IMR-90 (cell line): ENCODE data around the gene WDR46. TPM values are rescaled to one million over a fixed set of nuclear protein-coding genes. Genes with fewer than 3 reads are reported as not detected.

Source experiments
- ATAC-seq: fragments of 200-7000 bp; cut with Tn5 transposase; 2 replicates; pipeline ENCODE4 v1.9.1; 2020; ENCODE audit warnings: low read depth, mild to moderate bottlenecking, moderate library complexity
- BruUV-seq: library from RNA; stranded (reverse); fragments of 400-500 nt; replicated peaks from 2 replicates; lab custom pipeline; 2021; lab: Mats Ljungman, UMichigan
- CTCF ChIA-PET: fragments of 300-600 bp; formaldehyde crosslinking; extraction: SDS; loops from one replicate; lab custom pipeline; 2021; ENCODE audit warnings: antibody characterized with exemption; lab: Yijun Ruan, JAX
- POLR2A ChIA-PET: fragments of 300-600 bp; sonication (Branson Sonifier 250); formaldehyde crosslinking; loops from one replicate; lab custom pipeline; 2022; ENCODE audit warnings: antibody characterized with exemption; ENCODE audit not compliant: unreplicated experiment; lab: Charles Lee
- DNase-seq: peaks from one replicate; pipeline ENCODE4 v3.0.0; 2013
- H2AFZ ChIP-seq: replicated peaks from 2 replicates; pipeline ENCODE3; 2013; ENCODE audit warnings: low read length, mild to moderate bottlenecking; ENCODE audit not compliant: poor library complexity
- H2AK5ac ChIP-seq: 2 replicates; pipeline ENCODE4 v1.6.1; 2013; ENCODE audit warnings: low read depth, low read length, inconsistent platforms
- H2AK9ac ChIP-seq: replicated peaks from 2 replicates; pipeline ENCODE3; 2013; ENCODE audit warnings: mild to moderate bottlenecking, low read depth, low read length, moderate library complexity; ENCODE audit not compliant: poor library complexity
- H2BK120ac ChIP-seq: 2 replicates; pipeline ENCODE4 v1.6.1; 2013; ENCODE audit warnings: low read depth, low read length, inconsistent platforms
- H2BK15ac ChIP-seq: 3 replicates; pipeline ENCODE4 v1.6.1; 2013; ENCODE audit warnings: low read depth, low read length, inconsistent platforms
- H2BK20ac ChIP-seq: 2 replicates; pipeline ENCODE4 v1.6.1; 2013; ENCODE audit warnings: low read depth, mild to moderate bottlenecking, inconsistent platforms, low read length, moderate library complexity
- H2BK5ac ChIP-seq: 2 replicates; pipeline ENCODE4 v1.6.1; 2013; ENCODE audit warnings: mild to moderate bottlenecking, low read depth, low read length, inconsistent platforms; ENCODE audit not compliant: poor library complexity, severe bottlenecking
- H3K14ac ChIP-seq: replicated peaks from 2 replicates; pipeline ENCODE4 v1.6.1; 2013; ENCODE audit warnings: low read depth, low read length, inconsistent platforms
- H3K18ac ChIP-seq: 2 replicates; pipeline ENCODE4 v1.6.1; 2013; ENCODE audit warnings: low read depth, low read length, control low read depth
- H3K23ac ChIP-seq: 2 replicates; pipeline ENCODE4 v1.6.1; 2013; ENCODE audit warnings: low read depth, low read length, inconsistent platforms
- H3K27ac ChIP-seq: 2 replicates; pipeline ENCODE4 v1.5.1; 2013; ENCODE audit warnings: mild to moderate bottlenecking, control low read depth, low read length; ENCODE audit not compliant: insufficient read depth
- H3K27me3 ChIP-seq: 2 replicates; pipeline ENCODE4 v1.6.1; 2013; ENCODE audit warnings: low read length; ENCODE audit not compliant: control insufficient read depth, insufficient read depth
- H3K36me3 ChIP-seq: 2 replicates; pipeline ENCODE4 v1.6.1; 2013; ENCODE audit warnings: low read length, mixed read lengths; ENCODE audit not compliant: control insufficient read depth, insufficient read depth
- H3K4ac ChIP-seq: 2 replicates; pipeline ENCODE4 v1.6.1; 2013; ENCODE audit warnings: low read depth, low read length, inconsistent platforms
- H3K4me1 ChIP-seq: 2 replicates; pipeline ENCODE4 v1.6.1; 2013; ENCODE audit warnings: low read length, mixed read lengths; ENCODE audit not compliant: control insufficient read depth, insufficient read depth
- H3K4me2 ChIP-seq: 2 replicates; pipeline ENCODE4 v1.6.1; 2013; ENCODE audit warnings: low read depth, mild to moderate bottlenecking, control low read depth, low read length, moderate library complexity
- H3K4me3 ChIP-seq: 2 replicates; pipeline ENCODE4 v1.5.1; 2013; ENCODE audit warnings: low read depth, mild to moderate bottlenecking, control low read depth, low read length, moderate library complexity; ENCODE audit not compliant: insufficient read depth
- H3K56ac ChIP-seq: 2 replicates; pipeline ENCODE4 v1.6.1; 2013; ENCODE audit warnings: low read length, inconsistent platforms; ENCODE audit not compliant: insufficient read depth; ENCODE audit errors: extremely low read depth
- H3K79me1 ChIP-seq, 2 experiments: 2 replicates each; pipeline ENCODE4 v1.6.1; 2013; ENCODE audit warnings: low read length in 2 of 2, inconsistent platforms in 1 of 2, low read depth in 1 of 2
- H3K9ac ChIP-seq: 2 replicates; pipeline ENCODE4 v1.6.1; 2013; ENCODE audit warnings: low read depth, low read length, control low read depth
- H3K9me1 ChIP-seq: 2 replicates; pipeline ENCODE4 v1.6.1; 2013; ENCODE audit warnings: low read length, inconsistent platforms; ENCODE audit not compliant: insufficient read depth
- H3K9me3 ChIP-seq: 2 replicates; pipeline ENCODE4 v1.6.1; 2013; ENCODE audit warnings: low read length; ENCODE audit not compliant: control insufficient read depth, insufficient read depth
- H4K20me1 ChIP-seq: 2 replicates; pipeline ENCODE4 v1.6.1; 2013; ENCODE audit warnings: low read length, inconsistent platforms; ENCODE audit not compliant: insufficient read depth
- H4K5ac ChIP-seq: 2 replicates; pipeline ENCODE4 v1.6.1; 2013; ENCODE audit warnings: mild to moderate bottlenecking, low read depth, low read length, control low read depth
- H4K8ac ChIP-seq, 2 experiments: 2 replicates each; pipeline ENCODE4 v1.6.1; 2013; ENCODE audit warnings: low read depth in 2 of 2, low read length in 2 of 2, control low read depth in 1 of 2, inconsistent platforms in 1 of 2
- H4K91ac ChIP-seq: 2 replicates; pipeline ENCODE4 v1.6.1; 2013; ENCODE audit warnings: low read depth, low read length, inconsistent platforms; ENCODE audit not compliant: insufficient read depth
- BHLHE40 ChIP-seq: fragments of 150-350 bp; IDR thresholded peaks from 2 replicates; pipeline ENCODE4 v1.6.1; 2016; ENCODE audit warnings: mild to moderate bottlenecking, low read depth, low read length
- CEBPB ChIP-seq: IDR thresholded peaks from 2 replicates; pipeline ENCODE4 v1.6.1; 2012; ENCODE audit warnings: low read depth, low read length, improper control_type of control experiment
- CHD1 ChIP-seq: IDR thresholded peaks from 2 replicates; pipeline ENCODE4 v1.6.1; 2012; ENCODE audit warnings: low read depth, low read length, improper control_type of control experiment
- CTCF ChIP-seq: conservative IDR thresholded peaks from 2 replicates; pipeline ENCODE4 v1.5.1; 2012; ENCODE audit warnings: mild to moderate bottlenecking, low read depth, low read length, improper control_type of control experiment
- ELK1 ChIP-seq: fragments of 150-350 bp; IDR thresholded peaks from 2 replicates; pipeline ENCODE4 v1.6.1; 2016; ENCODE audit warnings: low read depth, mild to moderate bottlenecking, low read length, moderate library complexity, borderline replicate concordance
- FOS ChIP-seq: fragments of 150-350 bp; IDR thresholded peaks from 2 replicates; pipeline ENCODE4 v1.6.1; 2016; ENCODE audit warnings: low read depth, low read length
- MAFK ChIP-seq: IDR thresholded peaks from 2 replicates; pipeline ENCODE4 v1.6.1; 2012; ENCODE audit warnings: low read depth, low read length, improper control_type of control experiment
- MAZ ChIP-seq: IDR thresholded peaks from 2 replicates; pipeline ENCODE4 v1.6.1; 2012; ENCODE audit warnings: low read depth, mild to moderate bottlenecking, low read length, improper control_type of control experiment, moderate library complexity, borderline replicate concordance
- MXI1 ChIP-seq: IDR thresholded peaks from 2 replicates; pipeline ENCODE4 v1.6.1; 2012; ENCODE audit warnings: low read depth, mild to moderate bottlenecking, low read length, moderate library complexity, borderline replicate concordance
- NFE2L2 ChIP-seq: fragments of 150-350 bp; IDR thresholded peaks from 2 replicates; pipeline ENCODE4 v1.6.1; 2016; ENCODE audit warnings: low read depth, mild to moderate bottlenecking, low read length
- POLR2A ChIP-seq: IDR thresholded peaks from 2 replicates; pipeline ENCODE4 v1.6.1; 2012; ENCODE audit warnings: mild to moderate bottlenecking, low read depth, low read length
- RAD21 ChIP-seq: IDR thresholded peaks from 2 replicates; pipeline ENCODE4 v1.6.1; 2012; ENCODE audit warnings: low read length, improper control_type of control experiment
- RCOR1 ChIP-seq: IDR thresholded peaks from 2 replicates; pipeline ENCODE4 v1.6.1; 2012; ENCODE audit warnings: mild to moderate bottlenecking, low read length, improper control_type of control experiment; ENCODE audit not compliant: insufficient replicate concordance
- RFX5 ChIP-seq: IDR thresholded peaks from 2 replicates; pipeline ENCODE4 v1.8.0; 2012; ENCODE audit warnings: low read depth, mild to moderate bottlenecking, low read length, moderate library complexity
- SMC3 ChIP-seq: fragments of 150-350 bp; IDR thresholded peaks from 2 replicates; pipeline ENCODE4 v1.6.1; 2016; ENCODE audit warnings: low read depth, mild to moderate bottlenecking, antibody characterized with exemption, low read length, moderate library complexity
- USF2 ChIP-seq: fragments of 150-350 bp; IDR thresholded peaks from 2 replicates; pipeline ENCODE4 v1.6.1; 2017; ENCODE audit warnings: mild to moderate bottlenecking, antibody characterized with exemption, low read length, low read depth
- WGBS, 2 experiments: methylation state at CpG; one replicate each; pipeline versions ENCODE4 v1.1.5 to v1.1.7; 2013; ENCODE audit warnings: missing lambda C conversion rate in 2 of 2; ENCODE audit not compliant: insufficient read length in 1 of 2; ENCODE audit errors: extremely low coverage in 2 of 2; 5-methylcytosine and 5-hydroxymethylcytosine counted together
- dilution Hi-C: fragments of 300-500 bp; cut with HindIII; formaldehyde crosslinking; loops from one replicate; pipeline ENCODE4 v1.14.3; 2018; ENCODE audit warnings: low sequenced_read_pairs; ENCODE audit not compliant: unreplicated experiment
- in situ Hi-C: fragments of 300-500 bp; cut with MboI; formaldehyde crosslinking; loops from 3 replicates; pipeline ENCODE4 v1.14.3; 2019; ENCODE audit warnings: low sequenced_read_pairs, inconsistent platforms, mixed read lengths
- intact Hi-C: fragments of 100-400 bp; cut with micrococcal nuclease; formaldehyde crosslinking; loops from 2 replicates; pipeline ENCODE4 v1.10.0; 2022
- polyA plus RNA-seq, 3 experiments: library from polyadenylated mRNA; depleted of rRNA; stranded (reverse); fragments of >200 nt; gene quantifications; 2 replicates each; pipeline ENCODE4 v1.2.3, GENCODE V29; 2012; ENCODE audit warnings: low replicate concordance in 1 of 3
- total RNA-seq: library from RNA; depleted of rRNA; stranded (reverse); fragments of >200 nt; gene quantifications from 2 replicates; pipeline ENCODE4 v1.2.3, GENCODE V29; 2012

Gene WDR46
- total and polyA plus RNA-seq, 2 of the 4 experiments (the other 2 are of a cell fraction), result 73.8 to 81.6 TPM

- Histone ChIP-seq H3K18ac (no peak overlapping the region), H3K9me1 (peaks cover 3% of the 10 kb centered on the region; the same call in 1 of the 2 replicates), H2AK5ac (no peak overlapping the region), H2BK120ac (no peak overlapping the region), H4K20me1 (no peaks in the 10 kb centered on the region), H3K9ac (no peak overlapping the region), H3K4me2 (no peak overlapping the region), H3K36me3 (peaks cover 30% of the 10 kb centered on the region), H2AFZ (peak overlapping the region; percentile 24), H2AK9ac (peak overlapping the region; percentile 22), H2BK5ac (no peak overlapping the region), H4K91ac (no peak overlapping the region), H3K4me3 (no peak overlapping the region), H3K4ac (no peak overlapping the region), H3K4me1 (peaks cover 4% of the 10 kb centered on the region), H3K23ac (no peak overlapping the region), H3K27me3 (no peaks in the 10 kb centered on the region), H2BK15ac (no peak overlapping the region), H4K8ac (no peak overlapping the region), H4K5ac (no peak overlapping the region), H3K79me1 (peaks cover 21 to 50% of the 10 kb centered on the region in 2 experiments), H3K56ac (no peak overlapping the region), H3K14ac (no peak overlapping the region), H3K27ac (no peak overlapping the region), H2BK20ac (no peak overlapping the region), H3K9me3 (no peaks in the 10 kb centered on the region)
- POLR2A ChIA-PET, result no interaction called here
- ATAC-seq (no peak), DNase-seq (no peak)
- BruUV-seq, result no TSS peak
- TF ChIP-seq CEBPB (no peak), SMC3 (no peak), MXI1 (no peak), RAD21 (no peak), MAZ (no peak), RCOR1 (no peak), BHLHE40 (no peak), CTCF (no peak), NFE2L2 (no peak), POLR2A (no peak), MAFK (no peak), ELK1 (no peak), USF2 (no peak), FOS (no peak), CHD1 (no peak), RFX5 (no peak)
- dilution Hi-C loops, result no loop called here
- intact Hi-C loops, result no loop called here
- WGBS, 2 experiments, result no CpG with 5 or more reads among the region's 16 CpGs
- CTCF ChIA-PET, result no interaction called here
- in situ Hi-C loops, result no loop called here
Measured at GRCh38 chr6:33292996-33293682, 4.1 kb upstream of the WDR46 start.
